NT2/D1 (cell line): ENCODE results near the gene TCTA.
"Not testable (repeated sequence)": the region's sequence is repeated elsewhere in the genome, so short reads cannot be mapped to it uniquely, and the experiment has no call there.

Source experiments
- DNase-seq: peaks from one replicate; pipeline ENCODE4 v3.0.0-alpha.2; 2011; ENCODE audit warnings: low read depth, low spot score
- H3K27me3 ChIP-seq: 2 replicates; pipeline ENCODE4 v1.6.0; 2011; ENCODE audit warnings: mild to moderate bottlenecking; ENCODE audit not compliant: insufficient read length, insufficient read depth
- H3K36me3 ChIP-seq: 2 replicates; pipeline ENCODE4 v1.6.1; 2011; ENCODE audit warnings: mild to moderate bottlenecking, low read length, mixed read lengths; ENCODE audit not compliant: insufficient read depth, insufficient read length
- H3K4me1 ChIP-seq: 2 replicates; pipeline ENCODE4 v1.5.1; 2011; ENCODE audit not compliant: insufficient read depth, insufficient read length
- H3K4me3 ChIP-seq: 2 replicates; pipeline ENCODE4 v1.5.1; 2011; ENCODE audit warnings: low read depth; ENCODE audit not compliant: insufficient read length
- H3K9ac ChIP-seq: 2 replicates; pipeline ENCODE4 v1.6.0; 2011; ENCODE audit warnings: low read depth; ENCODE audit not compliant: insufficient read length
- H3K9me3 ChIP-seq: 2 replicates; pipeline ENCODE4 v1.5.1; 2011; ENCODE audit warnings: mild to moderate bottlenecking, low read length; ENCODE audit not compliant: insufficient read depth
- SUZ12 ChIP-seq: IDR thresholded peaks from 2 replicates; pipeline ENCODE4 v1.6.1; 2011; ENCODE audit not compliant: insufficient read length, insufficient read depth; ENCODE audit errors: extremely low read depth
- YY1 ChIP-seq: IDR thresholded peaks from 2 replicates; pipeline ENCODE4 v1.6.1; 2011; ENCODE audit not compliant: insufficient read length, insufficient read depth
- ZNF274 ChIP-seq: IDR thresholded peaks from 2 replicates; pipeline ENCODE4 v1.6.1; 2011; ENCODE audit warnings: mild to moderate bottlenecking, low read depth, low read length

Gene TCTA

DNA sequence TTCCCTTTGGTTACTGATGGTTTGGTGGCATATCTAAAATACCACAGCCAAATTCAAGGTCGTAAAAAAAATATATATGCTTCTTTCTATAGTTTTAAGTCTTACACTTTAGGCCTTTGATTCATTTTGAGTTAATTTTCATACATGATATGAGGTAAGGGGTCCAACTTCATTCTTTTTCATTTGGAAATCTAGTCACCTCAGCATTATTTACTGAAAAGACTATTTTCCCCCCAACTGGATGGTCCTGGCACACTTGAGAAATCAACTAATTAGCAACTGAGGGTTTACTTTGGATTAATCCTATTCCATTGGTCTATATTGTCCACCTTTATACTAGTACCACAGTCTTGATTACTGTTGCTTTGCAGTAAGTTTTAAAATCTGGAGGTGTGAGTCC lies 26.6 kb upstream of the TCTA start:
- TF ChIP-seq YY1 (no peak), ZNF274 (no peak), SUZ12 (no peak)
- no peaks in the 10 kb centered on the region for H3K27me3 ChIP-seq
- H3K36me3 ChIP-seq = peaks cover 7% of the 10 kb centered on the region
- no peaks in the 10 kb centered on the region for H3K9me3 ChIP-seq
- H3K9ac ChIP-seq = no peak overlapping the region
- H3K4me3 ChIP-seq = no peak overlapping the region
- no peak for DNase-seq
- H3K4me1 ChIP-seq = no peaks in the 10 kb centered on the region

GRCh38 chr3:49386056-49386756 lies 26.0 kb upstream of the TCTA start:
- no peak overlapping the region for H3K9ac ChIP-seq
- DNase-seq = no peak
- H3K4me3 ChIP-seq = no peak overlapping the region
- H3K4me1 ChIP-seq = no peaks in the 10 kb centered on the region
- TF ChIP-seq YY1 = no peak
- no peak for TF ChIP-seq ZNF274
- TF ChIP-seq SUZ12 = no peak
- no peaks in the 10 kb centered on the region for H3K9me3 ChIP-seq
- no peaks in the 10 kb centered on the region for H3K27me3 ChIP-seq
- H3K36me3 ChIP-seq = peaks cover 7% of the 10 kb centered on the region

GRCh38 chr3:49387721-49388120 lies 24.5 kb upstream of the TCTA start:
- Histone ChIP-seq H3K9me3 (no peaks in the 10 kb centered on the region), H3K36me3 (peaks cover 19% of the 10 kb centered on the region), H3K4me1 (no peaks in the 10 kb centered on the region), H3K4me3 (no peak overlapping the region), H3K27me3 (no peaks in the 10 kb centered on the region), H3K9ac (no peak overlapping the region)
- TF ChIP-seq ZNF274 = no peak
- no peak for TF ChIP-seq SUZ12
- TF ChIP-seq YY1 = no peak
- DNase-seq = no peak

- Histone ChIP-seq H3K4me3 (no peak overlapping the region), H3K36me3 (peaks cover 25% of the 10 kb centered on the region), H3K9ac (no peak overlapping the region), H3K27me3 (no peaks in the 10 kb centered on the region), H3K9me3 (no peaks in the 10 kb centered on the region), H3K4me1 (no peaks in the 10 kb centered on the region)
- DNase-seq = no peak
- TF ChIP-seq ZNF274 = no peak
- no peak for TF ChIP-seq SUZ12
- no peak for TF ChIP-seq YY1
Observed at GRCh38 chr3:49388289-49388820, 23.9 kb upstream of the TCTA start.

GRCh38 chr3:49389297-49389696 lies 22.9 kb upstream of the TCTA start:
- no peaks in the 10 kb centered on the region for H3K4me1 ChIP-seq
- H3K36me3 ChIP-seq = peaks cover 29% of the 10 kb centered on the region
- no peak overlapping the region for H3K4me3 ChIP-seq
- TF ChIP-seq SUZ12 (no peak), ZNF274 (no peak), YY1 (no peak)
- H3K9ac ChIP-seq = no peak overlapping the region
- no peaks in the 10 kb centered on the region for H3K9me3 ChIP-seq
- no peak for DNase-seq
- no peaks in the 10 kb centered on the region for H3K27me3 ChIP-seq

DNA sequence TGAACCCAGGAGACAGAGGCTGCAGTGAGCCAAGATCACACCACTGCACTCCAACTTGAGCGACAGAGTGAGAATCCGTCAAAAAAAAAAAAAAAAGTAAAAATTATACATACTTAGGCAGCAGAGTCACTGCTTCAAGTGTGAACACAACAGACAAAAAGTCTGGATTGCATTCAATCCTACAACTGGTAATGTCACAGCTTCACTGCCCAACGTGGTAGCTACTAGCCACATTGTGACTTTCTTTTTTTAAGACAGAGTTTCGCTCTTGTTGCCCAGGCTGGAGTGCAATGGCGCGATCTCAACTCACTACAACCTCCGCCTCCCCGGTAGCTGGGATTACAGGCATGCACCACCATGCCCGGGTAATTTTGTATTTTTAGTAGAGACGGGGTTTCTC lies 20.9 kb upstream of the TCTA start:
- H3K4me3 ChIP-seq, H3K4me1 ChIP-seq, H3K27me3 ChIP-seq, DNase-seq, H3K9me3 ChIP-seq, H3K9ac ChIP-seq: not testable (repeated sequence)
- H3K36me3 ChIP-seq = peaks cover 41% of the 10 kb centered on the region

GRCh38 chr3:49397470-49397869 lies 14.8 kb upstream of the TCTA start:
- Histone ChIP-seq H3K4me1 (no peaks in the 10 kb centered on the region), H3K9me3 (no peaks in the 10 kb centered on the region), H3K36me3 (peaks cover 44% of the 10 kb centered on the region), H3K4me3 (no peak overlapping the region), H3K27me3 (no peaks in the 10 kb centered on the region), H3K9ac (no peak overlapping the region)
- no peak for TF ChIP-seq ZNF274
- peak; percentile 20 for TF ChIP-seq YY1
- no peak for DNase-seq

GRCh38 chr3:49399461-49399860 lies 12.8 kb upstream of the TCTA start:
- no peak for DNase-seq
- H3K9ac ChIP-seq = no peak overlapping the region
- H3K4me1 ChIP-seq = no peaks in the 10 kb centered on the region
- H3K27me3 ChIP-seq = no peaks in the 10 kb centered on the region
- no peaks in the 10 kb centered on the region for H3K9me3 ChIP-seq
- peaks cover 42% of the 10 kb centered on the region for H3K36me3 ChIP-seq
- no peak for TF ChIP-seq SUZ12
- no peak for TF ChIP-seq YY1
- no peak for TF ChIP-seq ZNF274
- no peak overlapping the region for H3K4me3 ChIP-seq
